NCI-H526 (cell line): Measurements from ENCODE around the gene KCNT1.
A peak's percentile ranks its signal among the peaks of the same experiment; 100 is the strongest.

Experiments used
- DNase-seq, 2 experiments: peaks; one replicate each; lab custom pipeline; 2025; lab: John Stamatoyannopoulos, UW

Gene KCNT1

DNA sequence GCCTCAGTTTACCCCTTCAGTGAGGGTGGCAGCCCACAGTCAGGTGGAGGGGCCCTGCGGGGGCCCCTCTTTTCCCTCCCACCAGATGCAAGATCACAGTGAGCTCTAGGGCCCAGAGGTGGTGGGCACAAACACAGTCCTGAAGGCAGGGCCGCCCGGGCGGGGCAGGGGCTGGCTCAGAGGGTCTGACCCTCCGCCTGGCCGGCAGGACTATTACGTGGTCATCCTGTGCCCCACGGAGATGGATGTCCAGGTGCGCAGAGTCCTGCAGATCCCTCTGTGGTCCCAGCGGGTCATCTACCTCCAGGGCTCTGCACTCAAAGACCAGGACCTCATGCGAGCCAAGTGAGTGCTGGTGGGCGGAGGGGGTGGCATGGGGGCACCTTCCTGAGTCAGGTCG is 63.4 kb downstream of the KCNT1 start:
- DNase-seq: no peak

DNA sequence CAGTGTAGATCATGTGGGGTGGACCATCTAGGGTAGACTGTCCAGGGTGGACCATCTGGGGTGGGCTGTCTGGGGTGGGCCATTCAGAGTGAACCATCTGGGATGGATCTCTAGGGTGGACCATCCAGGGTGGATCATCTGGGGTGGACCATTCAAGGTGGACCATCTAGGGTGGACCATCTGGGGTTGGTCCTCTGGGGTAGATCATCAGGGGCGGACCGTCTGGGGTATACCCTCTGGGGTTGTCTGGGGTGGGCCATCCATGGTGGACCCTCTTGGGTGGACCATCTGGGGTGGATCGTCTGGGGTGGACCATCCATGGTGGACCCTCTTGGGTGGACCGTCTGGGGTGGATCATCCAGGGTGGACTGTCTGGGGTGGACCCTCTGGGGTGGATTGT is 64.3 kb downstream of the KCNT1 start:
- no peak for DNase-seq

DNA sequence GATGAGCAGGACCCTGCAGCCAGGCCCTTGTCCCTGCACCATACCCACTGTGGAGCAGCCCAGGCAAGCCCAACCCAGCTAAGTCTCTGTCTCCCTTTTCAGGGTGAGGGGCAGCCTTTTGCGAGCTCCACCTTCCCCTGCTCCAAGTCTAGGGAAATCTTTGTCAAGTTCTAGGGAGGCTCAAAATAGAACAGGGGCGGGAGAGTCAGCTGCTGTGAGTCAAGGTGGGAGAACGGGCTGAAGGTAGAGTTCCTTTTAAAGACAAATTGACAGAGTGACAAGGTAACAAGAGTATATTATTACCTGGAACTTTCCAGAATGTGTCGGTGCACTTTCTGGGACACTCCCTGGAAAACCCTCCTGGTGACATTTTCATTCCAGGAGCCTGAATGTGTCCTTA is 64.7 kb downstream of the KCNT1 start:
- no peak for DNase-seq

DNA sequence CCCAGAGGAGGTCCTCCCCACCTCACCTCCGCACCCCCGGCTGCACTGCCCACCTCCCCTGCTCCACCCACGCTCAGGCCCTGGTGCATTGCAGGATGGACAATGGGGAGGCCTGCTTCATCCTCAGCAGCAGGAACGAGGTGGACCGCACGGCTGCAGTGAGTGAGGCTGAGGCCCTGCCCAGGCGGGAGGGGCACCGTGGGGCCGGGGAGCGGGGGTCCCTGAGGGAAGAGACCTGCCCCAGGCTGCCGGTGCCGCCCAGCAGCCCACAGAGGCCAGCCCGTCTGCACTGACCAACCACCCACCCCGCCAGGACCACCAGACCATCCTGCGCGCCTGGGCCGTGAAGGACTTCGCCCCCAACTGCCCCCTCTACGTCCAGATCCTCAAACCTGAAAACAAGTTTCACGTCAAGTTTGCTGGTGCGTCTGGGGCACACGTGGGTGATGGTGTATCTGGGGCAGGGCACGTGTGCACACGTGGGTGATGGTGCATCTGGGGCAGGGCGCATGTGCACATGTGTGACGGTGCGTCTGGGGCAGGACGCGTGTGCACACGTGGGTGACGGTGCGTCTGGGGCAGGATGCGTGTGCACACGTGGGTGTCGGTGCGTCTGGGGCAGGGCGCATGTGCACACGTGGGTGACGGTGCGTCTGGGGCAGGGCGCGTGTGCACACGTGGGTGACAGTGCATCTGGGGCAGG is 66.7 kb downstream of the KCNT1 start:
- DNase-seq: no peak

DNA sequence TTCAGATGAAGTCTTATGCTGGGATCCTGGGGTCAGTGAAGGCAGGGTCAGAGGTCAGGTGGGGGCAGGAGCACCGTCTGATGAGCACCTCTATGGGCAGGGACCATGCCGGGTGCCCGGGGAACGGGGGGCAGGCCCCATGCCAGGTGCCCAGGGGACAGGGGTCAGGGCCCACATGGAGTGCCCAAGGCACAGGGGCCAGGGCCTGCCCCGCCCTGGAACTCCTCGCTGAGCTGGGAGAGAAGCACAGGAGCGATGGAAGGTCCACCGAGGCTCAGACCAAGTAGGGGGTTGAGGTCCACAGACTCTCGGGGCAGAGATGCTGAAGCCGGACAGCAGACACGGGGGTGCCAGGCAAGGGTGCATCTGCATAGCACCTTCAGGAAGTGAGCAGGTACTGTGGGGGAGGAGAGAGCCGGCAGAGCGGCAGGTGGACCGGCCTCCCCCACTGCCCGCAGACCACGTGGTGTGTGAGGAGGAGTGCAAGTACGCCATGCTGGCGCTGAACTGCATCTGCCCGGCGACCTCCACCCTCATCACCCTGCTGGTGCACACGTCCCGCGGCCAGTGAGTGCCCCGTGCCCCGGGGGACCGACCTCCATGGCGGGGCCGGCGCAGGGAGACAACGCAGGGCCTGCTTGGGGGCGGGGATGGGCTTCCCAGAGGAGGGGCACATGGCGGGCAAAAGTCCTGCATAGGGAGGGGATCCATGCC is 67.7 kb downstream of the KCNT1 start:
- peak in 1 of 2 experiments; percentile 48 for DNase-seq

DNA sequence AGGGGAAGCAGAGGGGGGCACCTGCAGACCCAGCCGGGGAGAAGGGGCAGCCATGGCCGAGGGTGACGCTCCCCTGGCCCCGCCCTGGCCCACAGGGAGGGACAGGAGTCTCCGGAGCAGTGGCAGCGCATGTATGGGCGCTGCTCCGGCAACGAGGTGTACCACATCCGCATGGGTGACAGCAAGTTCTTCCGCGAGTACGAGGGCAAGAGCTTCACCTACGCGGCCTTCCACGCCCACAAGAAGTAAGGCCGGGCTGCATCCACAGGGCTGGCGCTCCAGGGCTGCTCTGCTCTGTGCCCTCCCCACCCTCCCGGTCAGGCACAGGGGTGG is 68.2 kb downstream of the KCNT1 start:
- DNase-seq: peak in 1 of 2 experiments; percentile 44

DNA sequence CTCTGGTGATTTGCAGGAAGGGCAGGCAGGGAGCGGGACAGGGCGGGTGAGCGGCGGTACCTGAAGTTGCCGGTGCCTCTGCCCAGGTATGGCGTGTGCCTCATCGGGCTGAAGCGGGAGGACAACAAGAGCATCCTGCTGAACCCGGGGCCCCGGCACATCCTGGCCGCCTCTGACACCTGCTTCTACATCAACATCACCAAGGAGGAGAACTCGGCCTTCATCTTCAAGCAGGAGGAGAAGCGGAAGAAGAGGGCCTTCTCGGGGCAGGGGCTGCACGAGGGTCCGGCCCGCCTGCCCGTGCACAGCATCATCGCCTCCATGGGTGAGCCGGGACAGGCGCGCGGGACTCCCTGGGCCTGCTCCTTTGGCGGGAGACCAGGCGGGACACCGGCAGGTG is 68.8 kb downstream of the KCNT1 start:
- no peak for DNase-seq

DNA sequence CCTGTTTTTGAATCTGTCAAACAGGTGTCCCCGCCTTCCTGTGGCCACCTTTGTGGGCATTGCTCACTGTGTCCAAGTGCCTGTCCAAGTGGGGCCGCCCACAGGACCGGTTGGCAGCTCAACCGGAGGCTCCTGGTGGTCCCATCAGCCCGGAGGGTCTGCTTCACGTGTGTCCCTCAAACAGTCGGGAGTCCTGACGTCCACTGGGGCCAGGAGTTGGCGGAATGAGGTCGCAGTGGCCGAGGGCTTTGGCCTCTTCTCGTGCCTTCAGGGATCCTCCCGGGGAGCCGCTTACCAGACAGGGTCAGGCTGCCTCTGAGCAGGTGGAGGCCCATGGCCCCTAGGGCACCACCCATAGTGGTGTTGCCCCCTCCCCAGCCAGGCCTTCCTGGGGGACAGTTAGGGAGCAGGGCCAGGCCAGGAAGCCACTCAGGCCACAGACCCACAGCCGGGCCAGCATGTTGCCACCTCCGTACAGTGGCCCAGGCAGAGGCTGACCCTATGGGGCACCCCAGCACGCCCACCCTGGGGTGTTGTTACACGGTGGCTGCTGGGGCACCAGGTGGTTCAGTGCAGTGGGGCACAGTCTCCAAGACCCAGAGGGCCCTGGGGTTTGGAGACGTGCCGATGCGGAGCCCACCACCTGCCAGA is 69.5 kb downstream of the KCNT1 start:
- DNase-seq: no peak

DNA sequence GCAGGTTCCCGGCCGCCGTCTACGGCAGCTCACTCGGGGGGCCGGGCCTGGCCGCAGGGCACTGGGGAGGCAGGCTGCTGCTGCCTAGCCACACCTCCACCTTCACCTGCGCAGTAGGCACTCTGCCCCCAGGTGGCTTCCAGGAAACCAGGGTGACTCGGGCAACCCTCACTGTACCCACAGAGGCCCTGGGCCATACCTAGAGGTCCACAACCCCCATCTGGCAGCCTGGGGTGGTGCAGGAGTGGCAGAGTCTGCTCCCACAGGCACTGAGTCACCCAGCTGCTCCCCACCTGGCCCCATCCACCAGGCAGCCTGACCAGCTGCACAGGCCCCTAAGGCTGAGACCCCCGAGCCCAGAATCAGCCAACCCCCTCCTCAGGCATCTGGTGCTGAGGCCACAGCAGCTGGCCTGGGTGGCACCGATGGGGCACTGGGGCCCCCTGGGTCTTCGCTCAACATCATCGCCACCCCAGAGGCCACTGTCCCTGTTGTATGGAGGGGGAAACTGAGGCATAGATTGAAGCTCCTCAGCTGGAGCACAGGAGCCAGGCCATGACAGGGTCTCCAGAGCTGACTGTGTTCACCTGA is 70.2 kb downstream of the KCNT1 start:
- no peak for DNase-seq

DNA sequence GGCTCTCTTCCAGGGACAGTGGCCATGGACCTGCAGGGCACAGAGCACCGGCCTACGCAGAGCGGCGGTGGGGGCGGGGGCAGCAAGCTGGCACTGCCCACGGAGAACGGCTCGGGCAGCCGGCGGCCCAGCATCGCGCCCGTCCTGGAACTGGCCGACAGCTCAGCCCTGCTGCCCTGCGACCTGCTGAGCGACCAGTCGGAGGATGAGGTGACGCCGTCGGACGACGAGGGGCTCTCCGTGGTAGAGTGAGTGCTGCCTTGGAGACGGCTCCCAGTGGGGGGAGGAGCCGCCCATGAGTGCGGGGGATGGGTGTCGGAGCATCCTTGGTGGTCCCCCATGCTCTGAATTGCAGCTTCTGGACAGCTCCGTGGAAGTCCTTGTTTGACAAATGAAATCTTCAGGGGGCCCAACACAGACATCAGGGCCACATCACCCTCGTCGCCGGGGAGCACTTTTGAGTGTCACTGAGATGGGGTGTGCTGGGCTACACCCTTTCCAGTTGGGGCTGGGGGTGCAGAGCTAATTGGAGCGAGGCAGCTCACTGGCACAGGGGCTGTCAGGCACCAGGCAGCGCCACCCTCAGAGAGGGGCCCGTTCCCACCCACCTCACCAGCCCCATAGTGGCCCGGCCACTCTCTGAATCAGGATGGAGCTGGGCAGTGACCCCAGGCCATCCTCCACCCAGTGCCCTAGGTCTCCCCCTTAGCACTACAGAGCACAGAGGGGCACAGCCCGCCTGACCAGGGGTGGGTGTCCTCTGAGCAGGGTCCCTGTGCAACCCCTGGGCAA is 70.9 kb downstream of the KCNT1 start:
- no peak for DNase-seq

DNA sequence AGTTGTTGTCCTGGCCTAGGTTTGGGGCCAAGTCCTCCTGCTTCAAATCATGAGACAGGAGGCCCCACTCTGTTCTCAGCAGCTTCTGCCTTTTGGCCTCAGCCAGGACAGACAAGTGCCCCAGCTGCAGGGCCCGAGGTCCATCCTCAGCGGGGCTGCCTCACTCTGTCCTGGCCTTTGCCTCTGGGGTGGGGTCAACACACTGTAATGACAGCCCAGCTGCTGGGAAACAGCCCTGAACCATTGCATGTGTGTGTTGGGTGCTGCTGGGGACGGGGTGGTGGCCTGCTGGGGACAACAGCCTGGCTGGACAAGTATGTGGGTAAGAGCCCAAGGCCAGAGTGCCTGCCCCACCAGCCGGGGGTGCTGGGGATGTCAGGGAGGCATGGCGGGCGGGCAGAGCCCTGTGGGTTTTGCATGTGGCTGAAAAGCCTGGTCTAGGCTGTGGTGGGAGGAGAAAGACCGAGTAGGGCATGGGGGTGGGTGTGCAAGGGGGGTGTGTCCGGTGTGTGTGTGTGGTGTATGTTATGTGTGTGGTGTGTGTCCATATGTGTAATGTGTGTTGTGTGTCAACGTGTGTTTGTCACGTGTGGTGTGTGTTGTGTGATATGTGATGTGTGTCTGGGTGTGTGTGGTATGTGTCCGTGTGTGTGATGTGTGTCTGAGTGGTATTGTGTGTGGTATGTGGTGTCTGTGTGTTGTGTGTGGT is 71.7 kb downstream of the KCNT1 start:
- no peak for DNase-seq

DNA sequence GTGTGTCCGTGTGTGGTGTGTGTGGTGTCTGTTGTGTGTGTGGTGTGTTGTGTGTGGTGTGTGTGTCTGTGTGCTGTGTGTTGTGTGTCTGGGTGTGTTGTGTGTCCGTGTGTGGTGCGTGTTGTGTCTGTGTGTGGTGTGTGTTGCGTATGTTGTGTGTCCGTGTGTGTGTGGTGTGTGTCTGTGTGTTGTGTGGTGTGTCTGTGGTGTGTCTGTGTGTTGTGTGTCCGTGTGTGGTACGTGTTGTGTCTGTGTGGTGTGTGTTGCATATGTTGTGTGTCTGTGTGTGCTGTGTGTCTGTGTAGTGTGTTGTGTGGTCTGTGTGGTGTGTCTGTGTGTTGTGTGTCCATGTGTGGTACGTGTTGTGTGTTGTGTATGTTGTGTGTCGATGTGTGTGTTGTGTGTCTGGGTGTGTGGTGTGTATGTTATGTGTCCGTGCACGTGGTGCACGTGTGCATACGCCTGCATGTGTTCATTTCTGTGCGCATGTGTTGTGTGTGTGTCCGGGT is 72.3 kb downstream of the KCNT1 start:
- no peak for DNase-seq

DNA sequence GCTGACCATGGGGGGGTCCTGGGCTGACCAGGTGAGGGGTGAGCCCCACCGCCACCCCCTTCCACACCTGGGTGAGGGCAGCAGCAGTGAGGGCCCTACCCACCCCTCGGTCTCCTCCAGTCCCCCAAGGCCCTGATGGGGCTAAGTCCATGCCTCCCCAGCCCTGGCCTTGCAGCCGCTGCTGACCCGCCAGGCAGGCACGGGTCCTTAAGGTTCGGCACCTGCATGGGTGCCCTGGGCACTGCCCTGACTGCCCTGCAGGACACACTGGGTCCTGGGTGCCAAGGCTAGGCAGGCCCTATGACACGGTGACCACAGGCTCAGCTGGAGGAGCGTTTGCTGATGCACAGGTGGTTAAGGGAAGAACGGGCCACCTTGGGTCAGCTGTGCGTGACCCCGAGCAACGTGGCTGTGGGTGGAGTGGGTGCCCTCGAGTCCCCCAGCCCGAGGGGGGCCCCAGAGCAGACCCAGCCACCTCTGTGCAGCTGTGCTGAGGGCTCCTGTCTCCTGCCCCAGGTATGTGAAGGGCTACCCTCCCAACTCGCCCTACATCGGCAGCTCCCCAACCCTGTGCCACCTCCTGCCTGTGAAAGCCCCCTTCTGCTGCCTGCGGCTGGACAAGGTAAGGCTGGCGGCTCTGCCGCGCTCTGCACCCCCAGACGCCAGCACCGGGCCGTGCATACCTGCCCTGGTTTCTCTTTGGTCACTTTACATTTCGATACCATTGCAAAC is 73.0 kb downstream of the KCNT1 start:
- no peak for DNase-seq

DNA sequence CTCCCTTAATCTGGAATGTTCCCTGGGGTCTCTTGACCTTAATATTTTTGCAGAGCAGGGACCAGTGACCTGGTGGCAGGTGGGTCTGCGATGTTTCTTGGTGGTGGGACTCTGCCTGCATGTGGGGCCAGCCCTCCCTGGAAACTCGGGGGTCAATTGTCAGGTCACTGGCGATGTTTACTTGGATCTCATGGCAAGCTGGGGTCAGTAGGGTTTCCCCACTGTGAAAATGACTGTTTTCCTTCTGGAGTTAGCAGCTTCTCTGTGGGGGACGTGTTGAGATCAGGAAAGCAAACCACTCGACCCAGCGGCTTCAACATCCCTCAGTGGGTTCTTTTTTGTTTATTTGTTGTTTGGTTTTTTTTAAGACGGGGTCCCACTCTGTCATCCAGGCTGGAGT is 73.9 kb downstream of the KCNT1 start:
- no peak for DNase-seq

DNA sequence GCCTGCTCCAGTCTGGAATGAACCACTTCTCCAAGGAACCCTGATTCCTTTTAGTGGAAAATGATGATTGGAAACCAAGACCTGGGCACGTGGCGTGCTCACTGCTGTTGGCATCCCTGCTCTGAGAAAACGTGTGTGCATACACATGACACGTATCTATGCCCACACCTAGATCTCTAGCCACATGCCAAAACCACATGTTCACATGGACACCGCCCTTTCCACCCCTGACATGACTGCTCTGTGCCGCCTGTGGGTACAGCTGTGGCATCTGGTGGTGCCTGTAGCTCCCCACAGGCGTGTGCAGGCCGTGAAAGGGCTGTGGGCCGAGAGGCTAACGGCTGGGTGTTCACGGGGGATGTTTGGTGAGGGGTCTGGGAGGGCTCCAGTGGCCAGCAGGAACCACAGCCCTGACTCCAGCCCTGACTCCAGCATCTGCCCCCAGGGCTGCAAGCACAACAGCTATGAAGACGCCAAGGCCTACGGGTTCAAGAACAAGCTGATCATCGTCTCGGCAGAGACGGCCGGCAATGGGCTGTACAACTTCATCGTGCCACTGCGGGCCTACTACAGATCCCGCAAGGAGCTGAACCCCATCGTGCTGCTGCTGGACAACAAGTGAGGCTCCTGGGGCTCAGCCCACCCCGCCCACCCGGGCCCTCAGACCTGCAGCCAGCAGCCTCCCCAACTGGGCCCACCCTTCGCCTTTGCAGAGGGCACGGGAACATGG is 75.1 kb downstream of the KCNT1 start:
- no peak for DNase-seq

DNA sequence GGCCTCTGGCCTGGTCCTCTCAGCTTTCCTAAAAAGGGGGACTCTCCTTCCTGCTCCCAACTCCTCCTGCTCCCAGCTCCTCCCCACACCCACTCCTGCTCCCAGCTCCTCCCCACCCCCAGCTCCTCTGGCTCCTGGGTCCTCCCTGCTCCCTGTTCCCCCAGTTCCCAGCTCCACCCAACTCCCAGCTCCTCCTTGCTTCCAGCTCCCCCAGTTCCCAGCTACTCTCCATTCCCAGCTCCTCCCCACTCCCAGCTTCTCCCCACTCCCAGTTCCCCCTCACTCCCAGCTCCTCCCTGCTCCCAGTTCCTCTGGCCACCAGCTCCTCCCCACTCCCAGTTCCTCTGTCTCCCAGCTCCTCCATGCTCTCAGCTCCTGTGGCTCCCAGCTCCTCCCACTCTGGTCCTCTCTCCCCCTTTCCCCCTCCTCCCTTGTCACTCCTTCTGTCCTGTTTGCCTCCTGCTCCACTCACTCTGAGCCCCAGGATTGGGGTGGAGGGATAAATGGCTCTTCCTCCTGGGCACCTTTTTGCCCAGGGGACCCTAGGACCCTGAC is 75.7 kb downstream of the KCNT1 start:
- no peak for DNase-seq

DNA sequence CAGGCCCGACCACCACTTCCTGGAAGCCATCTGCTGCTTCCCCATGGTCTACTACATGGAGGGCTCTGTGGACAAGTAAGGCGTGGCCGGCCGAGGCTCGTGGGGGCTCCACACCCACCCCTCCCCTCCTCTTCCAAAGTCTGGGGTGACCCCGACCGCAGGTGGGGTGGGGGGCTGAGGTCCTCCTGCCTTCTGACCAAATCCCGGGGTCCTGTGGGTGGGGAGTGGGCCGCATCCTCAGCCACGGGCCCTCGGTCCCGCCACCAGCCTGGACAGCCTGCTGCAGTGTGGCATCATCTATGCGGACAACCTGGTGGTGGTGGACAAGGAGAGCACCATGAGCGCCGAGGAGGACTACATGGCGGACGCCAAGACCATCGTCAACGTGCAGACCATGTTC is 76.4 kb downstream of the KCNT1 start:
- no peak for DNase-seq

DNA sequence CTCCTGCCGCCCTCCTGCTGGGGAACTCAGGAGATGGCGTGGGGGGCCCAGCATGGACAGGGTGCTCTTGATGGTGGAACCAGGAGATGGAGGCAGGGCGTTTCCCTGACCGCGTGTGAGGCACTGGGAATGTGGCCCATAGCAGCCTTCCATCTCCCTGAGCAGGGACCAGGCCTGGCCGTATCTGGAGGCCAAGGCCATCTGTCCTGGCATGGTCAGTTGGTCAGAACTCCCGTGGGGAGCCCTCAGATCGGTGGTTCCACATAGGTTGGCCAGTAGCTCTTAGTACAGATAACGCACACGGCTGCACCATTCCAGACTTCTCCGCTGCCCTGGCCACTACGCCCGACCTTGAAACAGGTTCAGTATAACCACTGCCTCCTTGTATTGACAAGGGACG is 77.6 kb downstream of the KCNT1 start:
- no peak for DNase-seq

DNA sequence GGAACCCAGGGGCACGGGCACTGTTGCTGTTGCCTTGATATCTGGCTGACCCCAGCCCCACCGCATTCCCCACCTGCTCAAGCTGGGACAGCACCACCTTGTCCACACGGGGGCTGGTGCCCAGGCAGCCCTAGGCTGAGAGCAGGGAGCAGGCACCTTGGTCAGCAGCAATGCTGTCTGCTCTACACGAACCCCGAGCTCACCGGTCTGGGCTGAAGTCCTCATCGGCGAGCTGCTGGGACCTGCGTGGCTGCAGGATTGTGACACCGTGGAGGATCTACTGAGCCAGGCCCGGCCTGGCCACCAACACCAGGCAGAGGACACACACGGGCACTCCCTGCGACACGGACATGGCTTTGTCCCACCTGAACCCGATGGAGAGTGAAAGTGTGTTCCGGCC is 78.1 kb downstream of the KCNT1 start:
- DNase-seq: no peak

DNA sequence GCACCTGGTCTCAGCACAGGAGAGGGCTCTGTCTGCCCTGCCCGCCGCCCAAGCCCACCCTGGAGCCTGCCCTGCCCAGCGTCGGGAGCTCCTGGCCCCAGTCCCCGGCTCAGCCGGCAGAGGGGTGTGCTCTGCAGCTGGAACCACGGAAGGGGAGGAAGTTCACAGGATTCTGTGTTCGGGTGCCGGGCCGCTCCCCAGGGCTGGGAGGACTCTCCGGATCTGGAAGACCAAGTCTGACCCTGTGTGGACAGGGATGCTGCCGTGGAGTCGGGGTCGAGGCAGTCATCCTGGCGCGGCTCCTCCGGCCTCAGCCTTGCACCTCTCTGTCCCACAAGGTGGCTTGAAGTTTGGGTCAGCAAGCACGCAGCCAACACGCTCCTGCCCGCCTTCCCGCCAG is 78.6 kb downstream of the KCNT1 start:
- no peak for DNase-seq
